ENCODE measurements around the gene MBTD1.
"Not testable (repeated sequence)": the region's sequence is repeated elsewhere in the genome, so short reads cannot be mapped to it uniquely, and the experiment has no call there.

Gene MBTD1

DNA sequence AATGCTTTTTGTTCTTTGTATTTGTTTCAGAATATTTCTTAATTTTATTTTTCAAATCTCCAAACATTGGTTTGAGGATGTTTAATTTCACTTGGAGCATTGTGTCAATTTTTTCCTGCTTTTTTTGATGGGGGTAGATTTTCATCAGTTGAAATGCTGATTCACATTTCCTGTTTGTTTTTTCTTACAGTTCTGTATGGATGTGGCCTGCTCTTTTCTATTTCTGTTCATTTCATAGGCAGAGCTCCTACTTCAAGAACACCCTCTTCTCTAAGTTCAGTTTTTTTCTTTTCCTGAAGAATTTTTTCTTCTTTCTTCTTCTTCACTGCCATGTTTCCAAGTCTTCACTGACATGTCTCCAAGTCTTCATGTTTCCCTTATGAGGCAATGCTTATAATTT is 8.8 kb downstream of the MBTD1 start:
- DNase-seq, result no peak

GRCh38 chr17:51250314-51250840 is 9.5 kb downstream of the MBTD1 start:
- DNase-seq, result no peak

DNA sequence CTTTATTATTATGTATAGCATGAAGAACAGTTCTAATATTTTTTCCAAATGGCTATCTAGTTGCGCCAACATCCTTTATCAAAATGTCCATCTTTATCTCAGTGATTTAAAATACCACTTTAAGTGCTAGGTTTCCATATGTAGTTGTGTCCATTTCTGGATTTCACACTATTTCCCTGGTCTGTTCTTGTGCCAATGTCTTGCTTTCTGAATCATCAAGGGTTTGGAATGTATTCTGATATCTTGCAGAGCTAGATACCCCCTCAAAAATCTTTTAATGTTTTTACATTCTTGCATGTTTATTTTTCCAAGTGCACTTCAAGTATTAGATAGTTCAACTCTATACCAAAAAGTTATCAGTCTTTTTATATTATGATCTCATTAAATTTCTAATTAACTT is 14.3 kb downstream of the MBTD1 start:
- no peak for DNase-seq

DNA sequence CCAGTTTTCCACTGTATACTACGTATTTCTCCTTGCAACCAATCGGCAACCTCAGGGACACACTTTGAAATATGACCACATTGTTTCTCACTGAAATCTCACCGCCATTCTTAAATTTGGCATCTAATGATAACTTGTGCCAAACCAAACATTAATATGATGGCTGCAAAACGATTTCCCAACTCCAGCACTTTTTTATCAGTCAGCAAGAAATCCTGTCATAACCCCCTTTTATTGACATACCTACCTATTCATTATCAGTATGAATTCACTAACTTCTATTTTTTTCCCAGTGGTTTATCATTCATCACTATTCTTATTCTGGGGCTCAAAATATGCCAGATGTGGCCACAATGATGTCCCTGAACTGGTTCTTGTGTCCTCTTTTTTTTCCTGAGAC is 15.8 kb downstream of the MBTD1 start:
- no peak for DNase-seq

DNA sequence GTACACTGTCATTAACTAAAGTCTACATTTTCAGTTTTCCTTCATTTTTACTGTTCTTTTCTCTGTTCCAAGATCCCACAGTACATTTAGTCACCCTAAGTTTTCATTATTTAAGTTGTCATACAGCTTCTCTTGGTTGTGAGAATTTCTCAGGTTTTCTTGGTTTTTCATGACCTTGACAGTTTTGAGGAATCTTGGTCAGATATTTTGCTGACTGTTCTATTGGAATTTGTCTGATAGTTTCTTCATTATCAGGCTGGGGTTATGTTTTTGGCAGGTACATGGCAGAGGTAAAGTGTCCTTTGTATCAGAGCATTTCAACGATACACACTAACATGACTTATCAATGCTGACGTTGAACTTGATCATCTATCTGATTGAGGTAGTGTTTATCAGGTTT is 19.6 kb downstream of the MBTD1 start:
- DNase-seq, result no peak

DNA sequence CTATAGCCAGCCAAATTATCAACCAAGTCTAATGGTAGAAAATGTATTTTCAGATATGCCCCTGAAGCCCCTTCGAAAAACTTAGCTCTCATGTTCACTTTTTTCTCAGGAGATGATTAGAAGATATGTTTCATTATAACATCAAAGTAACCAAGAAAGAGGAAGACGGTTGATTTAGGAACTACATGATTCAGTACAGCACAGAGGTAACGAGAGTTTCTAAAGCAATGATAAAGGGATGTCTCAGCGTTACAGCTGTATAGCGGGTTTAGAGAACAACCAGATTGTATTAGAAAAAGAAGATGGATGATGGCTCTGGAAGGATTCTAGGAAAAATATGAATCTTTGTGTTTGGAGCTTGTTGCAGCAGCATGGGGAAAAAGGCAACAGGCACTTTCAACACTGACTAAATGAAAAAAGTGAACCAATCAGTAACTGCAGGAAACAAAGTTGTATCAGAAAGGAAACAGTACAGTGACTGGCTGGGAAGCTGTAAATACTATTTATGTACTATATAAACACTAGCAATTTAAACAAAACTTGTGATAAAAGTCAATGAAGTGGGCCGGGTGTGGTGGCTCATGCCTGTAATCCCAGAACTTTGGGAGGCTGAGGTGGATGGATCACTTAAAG is 21.5 kb downstream of the MBTD1 start:
- no peak for DNase-seq

GRCh38 chr17:51234162-51234561 is 25.7 kb downstream of the MBTD1 start:
- no peak for DNase-seq

- DNase-seq, result no peak
These were observed 27.9 kb downstream of the MBTD1 start for GRCh38 chr17:51231999-51232398.

DNA sequence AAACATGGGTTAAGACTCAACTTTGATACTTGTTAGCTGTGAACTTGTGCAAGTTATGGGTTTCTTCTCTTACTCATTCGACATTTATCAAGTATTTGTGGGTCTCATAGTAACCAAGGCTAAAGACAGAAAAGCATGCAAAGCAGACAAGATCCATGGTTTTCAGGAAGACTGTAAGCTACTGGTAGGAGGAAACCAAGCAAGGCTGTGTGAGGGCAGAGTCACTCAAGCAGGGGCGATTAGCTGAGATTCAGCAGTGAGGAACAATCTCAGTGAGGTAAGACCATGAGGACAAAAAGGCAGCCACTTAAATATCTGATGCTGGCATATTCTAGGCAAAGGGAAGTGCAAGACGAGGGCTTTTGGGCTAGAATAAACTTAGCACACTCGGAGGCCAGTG is 29.5 kb downstream of the MBTD1 start:
- DNase-seq, result no peak

GRCh38 chr17:51229889-51230288 is 30.0 kb downstream of the MBTD1 start:
- DNase-seq, result no peak

GRCh38 chr17:51228161-51228560 is 31.7 kb downstream of the MBTD1 start:
- no peak for DNase-seq

DNA sequence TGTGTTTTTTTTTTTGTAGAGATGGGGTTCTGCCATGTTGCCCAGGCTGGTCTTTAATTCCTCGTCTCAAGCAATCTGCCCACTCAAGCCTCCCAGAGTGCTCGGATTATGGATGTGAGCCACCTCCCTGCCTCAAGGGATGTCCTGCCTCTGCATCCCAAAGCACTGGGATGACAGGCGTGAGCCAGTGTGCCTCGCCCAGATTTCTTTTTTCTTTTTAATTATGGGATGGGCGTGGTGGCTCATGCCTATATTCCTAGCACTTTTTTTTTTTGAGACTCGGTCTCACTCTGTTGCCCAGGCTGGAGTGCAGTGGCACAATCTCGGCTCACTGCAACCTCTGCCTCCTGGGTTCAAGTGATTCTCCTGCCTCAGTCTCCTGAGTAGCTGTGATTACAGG is 34.3 kb downstream of the MBTD1 start:
- DNase-seq, result not testable (repeated sequence)

GRCh38 chr17:51224402-51225262 is 35.2 kb downstream of the MBTD1 start:
- no peak for DNase-seq

DNA sequence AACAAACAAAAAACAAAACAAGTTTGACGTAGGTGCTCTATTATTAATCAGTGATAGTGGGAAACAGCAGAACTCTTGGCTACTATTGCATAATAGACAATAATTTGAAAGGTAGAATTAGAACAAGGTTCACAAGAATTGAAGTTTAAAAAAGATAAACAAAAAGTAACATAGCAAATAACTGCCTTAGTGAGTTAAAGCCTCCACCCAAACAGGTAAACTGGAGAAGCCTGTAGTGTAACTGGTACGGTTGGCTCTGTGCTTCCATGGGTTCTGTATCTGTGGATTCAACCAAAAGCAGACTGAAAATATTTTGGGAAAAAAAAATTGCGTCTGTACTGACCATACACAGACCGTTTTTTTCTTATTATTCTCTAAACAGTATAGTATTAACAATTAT is 38.5 kb downstream of the MBTD1 start:
- no peak for DNase-seq

- no peak for DNase-seq
These were observed 41.9 kb downstream of the MBTD1 start for GRCh38 chr17:51217946-51218345.

GRCh38 chr17:51214920-51215319 is 44.9 kb downstream of the MBTD1 start:
- DNase-seq, result no peak

GRCh38 chr17:51203838-51204237 is 56.0 kb downstream of the MBTD1 start:
- no peak for DNase-seq

- DNase-seq, result no peak
These were observed 59.0 kb downstream of the MBTD1 start for GRCh38 chr17:51200846-51201245.

DNA sequence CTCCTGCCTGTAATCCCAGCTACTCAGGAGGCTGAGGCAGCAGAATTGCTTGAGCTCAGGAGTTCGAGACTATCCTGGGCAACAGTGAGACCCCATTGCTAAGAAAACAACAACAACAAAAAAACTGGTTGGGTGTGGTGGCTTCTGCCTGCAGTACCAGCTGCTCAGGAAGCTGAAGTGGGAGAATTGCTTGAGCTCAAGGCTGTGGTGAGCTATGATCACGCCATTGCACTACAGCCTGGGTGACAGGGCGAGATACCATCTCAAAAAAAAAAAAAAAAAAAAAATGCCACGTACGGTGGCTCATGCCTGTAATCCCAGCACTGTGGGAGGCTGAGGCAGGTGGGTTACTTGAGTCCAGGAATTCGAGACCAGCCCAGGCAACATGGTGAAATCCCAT is 59.6 kb downstream of the MBTD1 start:
- DNase-seq, result peak; percentile 24

DNA sequence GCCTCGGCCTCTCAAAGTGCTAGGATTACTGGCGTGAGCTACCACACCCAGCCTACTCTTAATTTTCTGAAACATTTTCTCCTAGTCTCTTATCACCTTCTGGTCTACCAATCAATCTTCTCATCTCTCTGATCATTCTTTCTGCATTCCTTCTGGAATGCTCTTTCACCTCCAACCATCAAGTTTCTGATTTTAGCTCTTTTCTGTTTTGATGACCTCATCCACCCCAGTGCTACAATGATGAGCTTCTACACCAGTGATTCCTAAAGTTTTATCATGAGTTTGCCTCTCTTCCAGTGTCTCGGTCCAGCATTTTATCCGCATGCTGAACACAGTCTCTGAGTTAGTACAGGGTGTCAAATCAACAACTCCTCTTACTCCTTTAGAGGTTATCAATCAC is 62.1 kb downstream of the MBTD1 start:
- DNase-seq, result no peak

- no peak for DNase-seq
These were observed 68.0 kb downstream of the MBTD1 start for GRCh38 chr17:51191895-51192294.

DNA sequence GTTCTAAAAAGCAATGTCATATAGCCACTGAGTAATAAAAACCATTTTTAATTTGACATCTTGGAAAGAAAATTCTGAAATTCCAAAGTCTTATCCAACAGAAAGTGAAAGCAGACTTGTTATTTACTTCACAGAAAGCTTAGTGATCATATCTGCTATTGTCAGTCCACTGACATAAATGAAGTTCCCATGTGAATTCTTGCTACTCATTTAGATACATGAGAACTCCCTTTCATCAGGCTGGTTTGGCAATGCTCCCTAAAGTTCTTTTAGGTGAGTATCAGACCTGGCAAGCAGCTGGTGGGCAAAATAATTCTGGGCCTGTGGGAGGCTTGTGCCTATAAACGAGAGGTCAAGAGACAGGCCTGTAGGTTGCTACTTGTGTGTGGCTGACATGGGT is 70.2 kb downstream of the MBTD1 start:
- no peak for DNase-seq

DNA sequence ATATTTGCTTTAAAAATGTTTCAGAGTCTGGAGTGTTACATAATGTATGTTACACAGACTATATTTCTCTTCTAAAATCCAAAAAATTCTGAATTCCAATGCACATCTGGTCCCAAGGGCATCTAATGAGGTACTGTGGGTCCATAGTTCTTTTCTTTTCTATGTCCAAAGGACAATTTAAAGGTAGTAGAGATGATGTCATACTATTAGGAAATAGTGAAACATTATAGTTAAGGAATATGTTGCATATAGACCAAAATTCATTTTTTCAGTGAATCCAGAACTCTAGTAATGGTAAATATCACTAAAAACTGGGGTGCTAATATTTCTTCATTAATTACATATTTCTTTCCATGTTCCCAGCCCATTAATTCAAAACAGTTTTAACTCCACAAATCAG is 70.7 kb downstream of the MBTD1 start:
- DNase-seq, result no peak

- DNase-seq, result no peak
These were observed 71.5 kb downstream of the MBTD1 start for GRCh38 chr17:51188271-51188833.

All from CD4-positive, alpha-beta T cell treated with Interleukin-10 for 1 hour (primary cell).